GM18951 (cell line): ENCODE results near the gene EIF2B5.
"Not testable (repeated sequence)": the region's sequence is repeated elsewhere in the genome, so short reads cannot be mapped to it uniquely, and the experiment has no call there.

Source experiments
- POLR2A ChIP-seq: IDR thresholded peaks from 4 replicates; pipeline ENCODE4 v1.6.1; 2011; ENCODE audit warnings: mild to moderate bottlenecking; ENCODE audit not compliant: insufficient read length, insufficient read depth; ENCODE audit errors: extremely low read depth
- in situ Hi-C: fragments of 300-500 bp; cut with MboI; formaldehyde crosslinking; loops from one replicate; pipeline ENCODE4 v1.12.0; 2022; ENCODE audit warnings: low sequenced_read_pairs, mixed read lengths, inconsistent platforms; ENCODE audit not compliant: unreplicated experiment

EIF2B5 gene

DNA sequence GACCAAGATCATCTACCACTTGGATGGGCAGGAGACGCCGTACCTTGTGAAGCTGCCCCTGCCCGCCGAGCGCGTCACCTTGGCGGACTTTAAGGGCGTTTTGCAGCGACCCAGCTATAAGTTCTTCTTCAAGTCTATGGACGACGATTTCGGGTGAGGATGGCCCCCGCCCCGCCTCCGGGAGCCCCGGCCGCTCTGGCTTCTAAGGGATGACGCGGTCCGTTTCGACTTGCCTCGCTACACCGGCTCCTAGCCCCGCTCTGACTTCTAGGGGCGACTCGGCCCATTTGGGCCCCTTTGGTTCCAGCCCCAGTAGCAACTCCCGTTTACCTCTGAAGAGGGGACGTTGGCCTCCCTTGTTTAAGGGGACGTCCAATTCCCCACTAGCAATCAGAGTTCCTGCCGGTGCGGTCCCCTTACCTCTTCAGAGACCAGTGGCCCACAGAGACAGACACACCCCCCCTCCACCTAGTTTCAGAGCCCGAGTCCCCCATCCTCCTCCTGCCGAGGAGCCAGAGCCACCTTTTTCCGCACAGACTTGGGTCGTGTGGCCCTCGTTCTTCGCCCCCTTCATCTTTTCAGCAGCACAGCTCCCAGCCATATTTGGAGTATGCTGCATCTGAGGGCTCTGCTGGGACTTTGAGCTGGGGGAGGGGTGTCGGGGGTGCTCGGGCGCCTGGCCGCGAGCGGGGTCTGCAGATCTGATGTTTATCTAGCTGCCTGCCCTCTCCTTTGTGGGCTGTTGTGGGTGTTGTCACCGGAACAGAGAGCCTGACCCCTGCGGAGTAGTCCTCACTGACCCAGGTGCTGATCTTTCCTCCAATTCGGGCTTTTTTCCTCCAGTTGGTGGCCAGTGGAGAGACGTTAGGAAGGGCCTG is 20.7 kb downstream of the EIF2B5 start:
- TF ChIP-seq POLR2A = no peak
- in situ Hi-C loops = no loop called here

GRCh38 chr3:184156522-184156955 is 21.4 kb downstream of the EIF2B5 start:
- TF ChIP-seq POLR2A = no peak
- in situ Hi-C loops = no loop called here

- in situ Hi-C loops = no loop called here
- TF ChIP-seq POLR2A = no peak
Observed at GRCh38 chr3:184157206-184157605, 22.0 kb downstream of the EIF2B5 start.

GRCh38 chr3:184158404-184158803 is 23.2 kb downstream of the EIF2B5 start:
- in situ Hi-C loops = no loop called here
- TF ChIP-seq POLR2A = no peak

DNA sequence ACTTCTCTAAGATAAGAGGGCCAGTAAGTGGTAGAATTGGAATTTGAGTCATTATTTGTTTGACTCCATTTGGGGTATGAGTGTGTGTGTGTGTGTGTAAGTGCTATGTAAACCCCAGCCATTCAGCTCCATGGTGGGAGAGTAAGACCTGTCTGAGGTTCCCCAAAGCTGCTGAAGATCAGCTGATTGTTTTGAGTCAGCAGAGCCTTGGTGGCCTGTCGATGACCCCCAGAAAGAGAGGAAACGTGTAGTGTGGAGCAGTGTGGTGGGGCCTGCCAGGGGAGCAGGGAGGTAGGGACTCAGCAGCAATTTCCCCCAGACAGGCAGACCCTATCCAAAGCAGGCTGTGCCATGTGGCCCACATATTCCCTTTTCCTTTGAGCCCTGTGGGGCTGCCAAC is 25.3 kb downstream of the EIF2B5 start:
- in situ Hi-C loops = no loop called here
- TF ChIP-seq POLR2A = no peak

DNA sequence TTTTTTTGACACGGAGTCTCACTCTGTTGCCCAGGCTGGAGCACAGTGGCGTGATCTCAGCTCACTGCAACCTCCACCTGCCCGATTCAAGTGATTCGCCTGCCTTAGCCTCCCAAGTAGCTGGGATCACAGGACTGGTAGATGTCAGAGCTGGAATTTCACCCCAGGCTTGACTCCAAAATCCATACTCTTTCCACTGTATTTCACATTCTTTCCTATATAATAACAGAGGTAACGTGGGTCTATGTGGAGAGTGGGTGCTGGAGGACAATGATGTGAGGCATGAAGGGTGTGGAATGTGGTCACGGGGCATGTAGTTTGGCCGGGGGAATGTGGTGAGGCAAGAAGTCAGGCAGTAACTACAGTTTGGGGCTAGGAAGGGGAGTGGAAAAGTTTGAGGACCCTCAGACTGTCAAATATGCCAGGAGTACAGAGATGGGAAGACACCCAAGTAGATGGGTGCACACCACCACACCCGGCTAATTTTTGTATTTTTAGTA is 27.5 kb downstream of the EIF2B5 start:
- in situ Hi-C loops = not testable (repeated sequence)

GRCh38 chr3:184164648-184165330 is 29.6 kb downstream of the EIF2B5 start:
- no peak for TF ChIP-seq POLR2A
- in situ Hi-C loops = no loop called here

DNA sequence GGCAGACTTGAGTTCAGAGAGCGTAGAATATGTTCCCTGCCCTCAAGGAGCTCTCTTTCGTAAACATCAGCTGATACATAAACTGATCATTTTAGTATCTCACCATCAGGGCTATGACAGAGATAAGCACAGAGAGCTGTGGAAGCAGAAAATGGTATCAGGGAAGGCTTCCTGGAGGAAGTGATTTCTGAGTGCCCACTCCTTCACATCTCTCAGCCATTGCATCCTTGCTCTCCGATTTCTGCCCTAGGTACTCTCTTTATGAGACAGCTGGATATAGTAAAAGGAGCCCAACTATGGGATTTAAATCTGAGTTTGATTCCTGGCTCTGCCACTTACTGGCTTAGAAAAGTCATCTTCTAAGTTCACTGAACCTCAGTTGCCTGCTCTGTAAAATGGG is 30.4 kb downstream of the EIF2B5 start:
- no peak for TF ChIP-seq POLR2A
- in situ Hi-C loops = no loop called here

DNA sequence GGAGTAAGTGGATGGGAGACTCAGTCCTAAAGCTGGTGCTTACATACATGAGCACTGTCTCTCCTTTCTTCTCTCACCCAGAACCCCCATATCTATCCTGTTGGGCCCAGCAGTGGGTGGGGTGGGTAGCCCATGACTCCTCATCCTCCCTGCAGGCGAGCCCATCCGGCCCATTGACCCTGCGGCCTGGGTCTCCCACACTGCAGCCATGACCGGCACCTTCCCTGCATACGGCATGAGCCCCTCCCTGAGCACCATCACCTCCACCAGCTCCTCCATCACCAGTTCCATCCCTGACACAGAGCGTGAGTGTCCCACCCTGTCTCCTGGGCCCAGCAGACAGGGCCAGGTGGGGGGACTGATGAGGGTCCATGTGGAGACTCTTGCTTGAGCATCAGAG is 31.5 kb downstream of the EIF2B5 start:
- no peak for TF ChIP-seq POLR2A
- in situ Hi-C loops = no loop called here

DNA sequence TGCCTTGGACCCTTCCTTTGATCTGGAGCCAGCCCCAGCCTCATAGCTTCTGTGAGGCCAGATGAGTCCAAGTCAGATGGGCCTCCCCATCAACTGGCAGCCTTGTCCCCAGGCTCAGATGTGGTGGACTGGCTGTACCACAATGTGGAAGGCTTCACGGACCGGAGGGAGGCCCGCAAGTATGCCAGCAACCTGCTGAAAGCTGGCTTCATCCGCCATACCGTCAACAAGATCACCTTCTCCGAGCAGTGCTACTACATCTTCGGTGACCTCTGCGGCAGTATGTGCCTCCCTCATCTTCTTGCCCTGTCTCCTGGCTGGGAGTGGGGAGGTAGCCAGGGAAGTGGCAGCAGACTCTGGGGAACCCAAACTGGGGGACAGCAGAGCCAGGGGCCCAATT is 32.6 kb downstream of the EIF2B5 start:
- in situ Hi-C loops = no loop called here
- no peak for TF ChIP-seq POLR2A

- TF ChIP-seq POLR2A = no peak
- in situ Hi-C loops = no loop called here
Observed at GRCh38 chr3:184168363-184169120, 33.4 kb downstream of the EIF2B5 start.

DNA sequence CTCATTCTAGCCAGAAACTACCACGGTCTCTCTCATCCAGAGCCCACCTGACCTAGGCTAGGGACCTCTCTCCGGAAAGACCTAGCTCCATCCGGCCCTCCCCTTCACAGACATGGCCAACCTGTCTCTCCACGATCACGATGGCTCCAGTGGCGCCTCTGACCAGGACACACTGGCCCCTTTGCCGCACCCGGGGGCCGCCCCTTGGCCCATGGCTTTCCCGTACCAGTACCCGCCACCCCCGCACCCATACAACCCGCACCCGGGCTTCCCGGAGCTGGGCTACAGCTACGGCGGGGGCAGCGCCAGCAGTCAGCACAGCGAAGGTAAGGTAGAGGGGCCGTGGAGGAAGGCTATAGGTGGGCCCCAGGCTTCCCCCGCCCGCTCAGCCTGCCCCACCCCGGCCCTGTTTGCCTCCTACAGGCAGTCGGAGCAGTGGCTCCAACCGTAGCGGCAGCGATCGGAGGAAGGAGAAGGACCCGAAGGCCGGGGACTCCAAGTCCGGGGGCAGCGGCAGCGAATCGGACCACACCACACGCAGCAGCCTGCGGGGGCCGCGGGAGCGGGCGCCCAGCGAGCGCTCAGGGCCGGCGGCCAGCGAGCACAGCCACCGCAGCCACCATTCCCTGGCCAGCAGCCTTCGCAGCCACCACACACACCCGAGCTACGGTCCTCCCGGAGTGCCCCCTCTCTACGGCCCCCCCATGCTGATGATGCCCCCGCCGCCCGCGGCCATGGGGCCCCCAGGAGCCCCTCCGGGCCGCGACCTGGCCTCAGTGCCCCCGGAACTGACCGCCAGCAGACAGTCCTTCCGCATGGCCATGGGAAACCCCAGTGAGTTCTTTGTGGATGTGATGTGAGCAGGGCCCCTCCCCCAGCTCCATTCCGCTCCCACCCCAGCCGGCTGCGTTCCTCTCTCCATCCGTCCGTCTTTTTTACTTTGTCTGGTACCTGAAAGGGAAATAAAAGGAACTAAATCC is 35.0 kb downstream of the EIF2B5 start:
- no peak for TF ChIP-seq POLR2A
- in situ Hi-C loops = no loop called here
